CD14-positive monocyte (primary cell): ENCODE data around the gene BLMH. TPM values are rescaled to one million over a fixed set of nuclear protein-coding genes. Genes with fewer than 3 reads are reported as not detected.

ENCODE experiments used
- DNase-seq, 3 donors: peaks; one replicate each; pipeline ENCODE4 v3.0.0-alpha.2; 2011 to 2022
- H2AFZ ChIP-seq: 2 replicates; pipeline ENCODE4 v1.6.0; 2012; ENCODE audit warnings: mild to moderate bottlenecking, low read depth, low read length, inconsistent platforms; ENCODE audit not compliant: insufficient read depth, poor library complexity, severe bottlenecking
- H3K27ac ChIP-seq, 2 donors: 1 replicate in 1 of 2; 2 replicates in 1 of 2; pipeline ENCODE4 v1.5.1; 2012 to 2013; ENCODE audit warnings: low read length in 2 of 2, control low read depth in 1 of 2, inconsistent platforms in 1 of 2, low read depth in 1 of 2, mild to moderate bottlenecking in 1 of 2
- H3K27me3 ChIP-seq, 2 donors: one replicate each; pipeline versions ENCODE4 v1.6.0 to v1.6.1; 2011 to 2013; ENCODE audit warnings: low read length in 2 of 2; ENCODE audit not compliant: control insufficient read depth in 2 of 2, insufficient read depth in 2 of 2
- H3K36me3 ChIP-seq, 2 donors: replicated peaks in 1 of 2; 1 replicate in 1 of 2; 2 replicates in 1 of 2; pipeline versions ENCODE4 v1.5.1 to v1.6.1; 2012 to 2013; ENCODE audit warnings: low read length in 2 of 2, control low read depth in 1 of 2, inconsistent platforms in 1 of 2, mild to moderate bottlenecking in 1 of 2; ENCODE audit not compliant: insufficient read depth in 2 of 2, control insufficient read depth in 1 of 2
- H3K4me1 ChIP-seq, 2 donors: 1 replicate in 1 of 2; 2 replicates in 1 of 2; pipeline versions ENCODE4 v1.5.1 to v1.6.1; 2012 to 2013; ENCODE audit warnings: low read length in 2 of 2, control low read depth in 1 of 2, inconsistent platforms in 1 of 2, mild to moderate bottlenecking in 1 of 2, moderate library complexity in 1 of 2; ENCODE audit not compliant: insufficient read depth in 2 of 2, control insufficient read depth in 1 of 2
- H3K4me2 ChIP-seq: replicated peaks from 2 replicates; pipeline ENCODE3; 2012; ENCODE audit warnings: low read length, moderate library complexity, mild to moderate bottlenecking; ENCODE audit not compliant: poor library complexity, severe bottlenecking; ENCODE audit errors: extremely low read depth
- H3K4me3 ChIP-seq, 3 experiments: fragments of 200-600 bp in 1 of 3; sonication (generic) in 1 of 3; replicated peaks in 1 of 3; 1 replicate in 2 of 3; 2 replicates in 1 of 3; pipeline ENCODE4 v1.5.1; 2011 to 2013; ENCODE audit warnings: low read length in 3 of 3, mild to moderate bottlenecking in 3 of 3, control low read depth in 2 of 3, low read depth in 2 of 3, inconsistent platforms in 1 of 3, moderate library complexity in 1 of 3
- H3K79me2 ChIP-seq: 2 replicates; pipeline ENCODE4 v1.6.0; 2012; ENCODE audit warnings: mild to moderate bottlenecking, control low read depth, inconsistent platforms, low read length, moderate library complexity; ENCODE audit not compliant: insufficient read depth
- H3K9ac ChIP-seq: 2 replicates; pipeline ENCODE4 v1.6.0; 2017; ENCODE audit warnings: low read length, mild to moderate bottlenecking; ENCODE audit not compliant: insufficient read depth, poor library complexity, severe bottlenecking
- H3K9me3 ChIP-seq, 2 donors: replicated peaks in 1 of 2; 1 replicate in 1 of 2; 2 replicates in 1 of 2; pipeline versions ENCODE4 v1.5.1 to v1.6.1; 2012 to 2013; ENCODE audit warnings: low read length in 2 of 2, control low read depth in 1 of 2; ENCODE audit not compliant: control insufficient read depth in 1 of 2, insufficient read depth in 1 of 2
- H4K20me1 ChIP-seq: 2 replicates; pipeline ENCODE4 v1.6.0; 2012; ENCODE audit warnings: mild to moderate bottlenecking, low read length, control low read depth, moderate library complexity; ENCODE audit not compliant: insufficient read depth
- H3K27ac Mint-ChIP-seq, 7 donors: one replicate each; pipeline ENCODE4 v1.8.0; 2020; ENCODE audit warnings: mild to moderate bottlenecking in 7 of 7, mixed read lengths in 7 of 7, moderate library complexity in 6 of 7, inconsistent platforms in 2 of 7
- H3K27me3 Mint-ChIP-seq, 3 donors: one replicate each; pipeline ENCODE4 v1.8.0; 2021 to 2022; ENCODE audit warnings: low read depth in 3 of 3, mild to moderate bottlenecking in 3 of 3, mixed read lengths in 3 of 3, moderate library complexity in 3 of 3, inconsistent platforms in 1 of 3
- H3K36me3 Mint-ChIP-seq, 2 donors: one replicate each; pipeline ENCODE4 v1.8.0; 2020; ENCODE audit warnings: mixed read lengths in 2 of 2, inconsistent platforms in 1 of 2, mild to moderate bottlenecking in 1 of 2
- H3K4me1 Mint-ChIP-seq: one replicate; pipeline ENCODE4 v1.8.0; 2020; ENCODE audit warnings: mild to moderate bottlenecking, mixed read lengths
- H3K4me3 Mint-ChIP-seq, 2 donors: one replicate each; pipeline ENCODE4 v1.8.0; 2020; ENCODE audit warnings: mild to moderate bottlenecking in 2 of 2, mixed read lengths in 2 of 2, moderate library complexity in 1 of 2
- H3K9me3 Mint-ChIP-seq, 7 donors: one replicate each; pipeline ENCODE4 v1.8.0; 2020 to 2022; ENCODE audit warnings: mixed read lengths in 7 of 7, mild to moderate bottlenecking in 6 of 7, moderate library complexity in 6 of 7, inconsistent platforms in 2 of 7
- CTCF ChIP-seq: fragments of 200-600 bp; IDR thresholded peaks from one replicate; pipeline ENCODE4 v1.8.0; 2022; ENCODE audit warnings: antibody characterized with exemption, mild to moderate bottlenecking
- WGBS: methylation state at CpG from one replicate; pipeline ENCODE4 v1.1.5; 2013; ENCODE audit warnings: missing lambda C conversion rate; ENCODE audit not compliant: insufficient coverage; 5-methylcytosine and 5-hydroxymethylcytosine counted together
- intact Hi-C, 2 donors: fragments of 100-400 bp; cut with micrococcal nuclease; formaldehyde crosslinking; loops; one replicate each; pipeline versions ENCODE4 v1.15.0 to v1.15.1; 2023
- polyA plus RNA-seq, 3 donors: library from polyadenylated mRNA; depleted of rRNA in 1 of 3; unstranded in 2 of 3; stranded (reverse) in 1 of 3; fragments of 300-500 nt in 2 of 3; fragments of >200 nt in 1 of 3; fragmentation: Illumina TruSeq in 2 of 3; gene quantifications; 1 replicate in 2 of 3; 2 replicates in 1 of 3; pipeline ENCODE4 v1.2.3, GENCODE V29; 2012 to 2021

BLMH gene
- polyA plus RNA-seq, 3 donors: 6.6 to 10.8 (median 10.4) TPM

GRCh38 chr17:30324723-30325122 lies 33.0 kb upstream of the BLMH start:
- DNase-seq: no peak
- intact Hi-C loops: no loop called here
- H2AFZ ChIP-seq: no peak overlapping the region
- no peak overlapping the region for H3K4me2 ChIP-seq
- H3K79me2 ChIP-seq: no peaks in the 10 kb centered on the region
- Mint-ChIP-seq H3K27me3 (peaks cover 0 to 4% (median 3%) of the 10 kb centered on the region in 3 donors), H3K4me3 (no peak overlapping the region), H3K27ac (no peak overlapping the region), H3K36me3 (no peaks in the 10 kb centered on the region), H3K9me3 (no peaks in the 10 kb centered on the region), H3K4me1 (peaks cover 17% of the 10 kb centered on the region)
- WGBS: 83% methylated on average over 3 of the region's 7 CpGs
- no peak overlapping the region for H3K27ac ChIP-seq
- no peak for TF ChIP-seq CTCF
- H3K9ac ChIP-seq: no peak overlapping the region
- no peaks in the 10 kb centered on the region for H3K27me3 ChIP-seq
- no peak overlapping the region for H3K4me3 ChIP-seq
- no peaks in the 10 kb centered on the region for H3K9me3 ChIP-seq
- H3K36me3 ChIP-seq: no peaks in the 10 kb centered on the region
- no peaks in the 10 kb centered on the region for H4K20me1 ChIP-seq
- peaks cover 12 to 16% of the 10 kb centered on the region in 2 donors for H3K4me1 ChIP-seq

GRCh38 chr17:30323895-30324319 lies 32.2 kb upstream of the BLMH start:
- no peaks in the 10 kb centered on the region for H3K36me3 ChIP-seq
- no peaks in the 10 kb centered on the region for H3K27me3 ChIP-seq
- Mint-ChIP-seq H3K36me3 (no peaks in the 10 kb centered on the region), H3K9me3 (no peaks in the 10 kb centered on the region), H3K27ac (peak overlapping the region in 2 of 7 donors; percentile 11 to 38), H3K27me3 (peaks cover 0 to 4% (median 3%) of the 10 kb centered on the region in 3 donors), H3K4me3 (no peak overlapping the region), H3K4me1 (peaks cover 17% of the 10 kb centered on the region)
- no peak overlapping the region for H2AFZ ChIP-seq
- TF ChIP-seq CTCF: no peak
- no peaks in the 10 kb centered on the region for H4K20me1 ChIP-seq
- H3K79me2 ChIP-seq: no peaks in the 10 kb centered on the region
- no peak overlapping the region for H3K27ac ChIP-seq
- intact Hi-C loops: no loop called here
- H3K9ac ChIP-seq: no peak overlapping the region
- H3K9me3 ChIP-seq: no peaks in the 10 kb centered on the region
- H3K4me2 ChIP-seq: peak overlapping the region; percentile 26
- DNase-seq: peak; percentile 61 to 74 (median 64)
- H3K4me3 ChIP-seq: peak overlapping the region in 1 of 3 experiments; percentile 0
- H3K4me1 ChIP-seq: peaks cover 12 to 16% of the 10 kb centered on the region in 2 donors
